ENCODE results near the gene PIAS4.
A peak's percentile ranks its signal among the peaks of the same experiment; 100 is the strongest.
"Not testable (repeated sequence)": the region's sequence is repeated elsewhere in the genome, so short reads cannot be mapped to it uniquely, and the experiment has no call there.

The PIAS4 gene

DNA sequence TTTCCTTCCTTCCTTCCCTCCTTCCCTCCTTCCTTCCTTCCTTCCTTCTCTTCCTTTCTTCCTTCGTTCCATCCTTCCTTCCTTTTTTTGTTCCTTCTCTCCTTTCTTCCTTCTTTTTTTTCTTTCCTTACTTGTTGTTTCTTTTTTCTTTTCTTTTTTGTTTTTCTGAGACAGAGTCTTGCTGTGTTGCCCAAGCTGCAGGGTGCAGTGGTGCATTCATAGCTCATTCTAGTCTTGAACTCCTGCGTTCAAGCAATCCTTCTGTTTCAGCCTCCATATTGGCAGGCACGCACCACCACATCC lies 16.8 kb upstream of the PIAS4 start:
- no peak for DNase-seq (ENCODE audit: low read depth, low spot score)

DNA sequence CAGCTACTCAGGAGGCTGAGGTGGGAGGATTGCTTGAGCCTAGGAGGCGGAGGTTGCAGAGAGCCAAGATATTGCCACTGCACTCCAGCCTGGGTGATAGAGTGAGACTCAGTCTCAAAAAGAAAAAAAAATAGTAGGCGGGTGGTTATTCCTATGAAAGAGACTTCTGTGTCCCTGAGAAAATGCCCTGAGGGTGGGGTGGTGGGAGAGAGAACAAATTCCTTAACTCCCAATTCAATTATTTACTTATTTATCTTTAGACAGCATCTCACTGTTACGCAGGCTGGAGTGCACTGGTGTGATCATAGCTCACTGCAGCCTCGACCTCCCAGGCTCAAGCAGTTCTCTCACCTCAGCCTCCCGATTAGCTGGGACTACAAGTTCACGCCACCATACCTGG lies 11.9 kb upstream of the PIAS4 start:
- DNase-seq (ENCODE audit: low read depth, low spot score): no peak

DNA sequence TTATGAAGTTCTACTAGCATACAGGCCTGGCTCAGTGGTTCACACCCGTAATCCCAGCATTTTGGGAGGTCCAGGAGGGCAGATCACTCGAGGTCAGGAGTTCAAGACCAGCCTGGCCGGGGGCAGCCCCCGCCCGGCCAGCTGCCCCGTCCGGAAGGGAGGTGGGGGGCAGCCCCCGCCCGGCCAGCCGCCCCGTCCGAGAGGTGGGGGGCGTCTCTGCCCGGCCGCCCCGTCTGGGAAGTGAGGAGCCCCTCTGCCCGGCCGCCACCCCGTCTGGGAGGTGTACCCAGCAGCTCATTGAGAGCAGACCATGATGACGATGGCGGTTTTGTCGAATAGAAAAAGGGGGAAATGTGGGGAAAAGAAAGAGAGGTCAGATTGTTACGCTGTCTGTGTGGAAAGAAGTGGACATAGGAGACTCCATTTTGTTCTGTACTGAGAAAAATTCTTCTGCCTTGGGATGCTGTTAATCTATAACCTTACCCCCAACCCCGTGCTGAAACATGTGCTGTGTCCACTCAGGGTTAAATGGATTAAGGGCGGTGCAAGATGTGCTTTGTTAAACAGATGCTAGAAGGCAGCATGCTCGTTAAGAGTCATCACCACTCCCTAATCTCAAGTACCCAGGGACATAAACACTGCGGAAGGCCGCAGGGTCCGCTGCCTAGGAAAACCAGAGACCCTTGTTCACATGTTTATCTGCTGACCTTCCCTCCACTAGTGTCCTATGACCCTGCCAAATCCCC lies 8.7 kb upstream of the PIAS4 start:
- DNase-seq (ENCODE audit: low read depth, low spot score): not testable (repeated sequence)

DNA sequence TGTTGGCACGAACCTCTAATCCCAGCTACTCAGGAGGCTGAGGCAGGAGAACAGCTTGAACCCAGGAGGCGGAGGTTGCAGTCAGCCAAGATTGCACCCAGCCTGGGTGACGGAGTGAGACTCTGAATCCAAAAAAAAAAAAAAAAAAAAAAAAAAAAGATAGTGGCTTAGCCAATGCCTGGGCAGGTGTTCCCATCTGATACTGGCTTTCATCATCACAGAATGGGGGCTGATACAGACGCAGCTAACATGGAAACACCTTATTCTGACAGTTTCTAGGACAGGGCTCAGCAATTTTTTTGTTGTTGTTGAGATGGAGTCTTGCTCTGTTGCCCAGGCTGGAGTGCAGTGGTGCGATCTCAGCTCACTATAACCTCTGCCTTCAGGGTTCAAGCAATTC lies 6.7 kb upstream of the PIAS4 start:
- not testable (repeated sequence) for DNase-seq (ENCODE audit: low read depth, low spot score)

DNA sequence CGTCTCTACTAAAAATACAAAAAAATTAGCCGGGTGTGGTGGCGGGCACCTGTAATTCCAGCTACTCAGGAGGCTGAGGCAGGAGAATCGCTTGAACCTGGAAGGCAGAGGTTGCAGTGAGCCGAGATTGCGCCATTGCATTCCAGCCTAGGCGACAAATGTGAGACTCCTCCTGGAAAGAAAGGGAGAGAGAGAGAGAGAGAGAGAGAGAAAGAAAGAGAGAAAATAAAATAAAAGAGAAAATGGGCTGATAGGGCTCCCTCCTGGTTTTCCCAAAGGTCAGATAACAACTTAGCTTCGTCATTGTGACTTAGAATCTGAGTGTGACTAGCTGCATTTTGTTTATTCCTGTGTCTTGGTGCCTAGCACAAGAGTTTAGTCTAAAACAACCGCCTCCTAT lies 2.1 kb upstream of the PIAS4 start:
- not testable (repeated sequence) for DNase-seq (ENCODE audit: low read depth, low spot score)

DNA sequence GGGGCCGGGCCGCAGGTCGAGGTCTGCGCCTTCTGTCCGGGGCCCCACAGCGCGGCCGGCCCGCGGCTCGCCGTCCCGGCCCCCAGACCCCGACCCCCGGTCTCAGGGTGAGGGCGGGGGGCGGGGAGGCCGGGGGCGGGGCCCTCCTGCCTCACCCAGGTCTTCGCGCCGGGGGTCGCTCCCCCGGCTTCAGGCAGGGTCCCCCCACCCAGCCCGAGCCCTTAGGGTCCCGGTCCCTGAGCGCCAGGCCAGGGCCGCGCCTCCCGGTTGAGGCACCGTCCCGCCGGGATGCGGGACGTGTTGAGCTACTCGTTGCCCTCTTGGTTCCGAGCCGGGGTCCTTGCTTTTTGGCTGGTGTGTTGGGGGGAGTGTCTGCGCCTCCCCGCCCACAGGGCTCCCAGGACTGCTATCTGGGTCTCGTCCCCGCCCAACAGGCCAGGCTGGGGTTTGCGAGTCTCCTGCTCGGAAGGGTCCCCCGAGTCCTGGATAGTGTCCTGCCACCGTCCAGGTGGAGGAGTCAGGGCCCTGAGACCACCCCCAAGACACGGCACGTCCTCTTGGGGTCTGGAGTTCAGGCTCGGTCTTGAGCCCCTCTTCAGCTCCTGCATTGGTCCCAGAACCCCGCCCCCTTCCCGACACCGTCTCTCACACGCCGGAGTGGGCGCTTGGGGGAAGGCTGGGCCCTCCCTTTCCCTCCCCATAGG lies 452 bp downstream of the PIAS4 start:
- DNase-seq (ENCODE audit: low read depth, low spot score): peak; percentile 52

DNA sequence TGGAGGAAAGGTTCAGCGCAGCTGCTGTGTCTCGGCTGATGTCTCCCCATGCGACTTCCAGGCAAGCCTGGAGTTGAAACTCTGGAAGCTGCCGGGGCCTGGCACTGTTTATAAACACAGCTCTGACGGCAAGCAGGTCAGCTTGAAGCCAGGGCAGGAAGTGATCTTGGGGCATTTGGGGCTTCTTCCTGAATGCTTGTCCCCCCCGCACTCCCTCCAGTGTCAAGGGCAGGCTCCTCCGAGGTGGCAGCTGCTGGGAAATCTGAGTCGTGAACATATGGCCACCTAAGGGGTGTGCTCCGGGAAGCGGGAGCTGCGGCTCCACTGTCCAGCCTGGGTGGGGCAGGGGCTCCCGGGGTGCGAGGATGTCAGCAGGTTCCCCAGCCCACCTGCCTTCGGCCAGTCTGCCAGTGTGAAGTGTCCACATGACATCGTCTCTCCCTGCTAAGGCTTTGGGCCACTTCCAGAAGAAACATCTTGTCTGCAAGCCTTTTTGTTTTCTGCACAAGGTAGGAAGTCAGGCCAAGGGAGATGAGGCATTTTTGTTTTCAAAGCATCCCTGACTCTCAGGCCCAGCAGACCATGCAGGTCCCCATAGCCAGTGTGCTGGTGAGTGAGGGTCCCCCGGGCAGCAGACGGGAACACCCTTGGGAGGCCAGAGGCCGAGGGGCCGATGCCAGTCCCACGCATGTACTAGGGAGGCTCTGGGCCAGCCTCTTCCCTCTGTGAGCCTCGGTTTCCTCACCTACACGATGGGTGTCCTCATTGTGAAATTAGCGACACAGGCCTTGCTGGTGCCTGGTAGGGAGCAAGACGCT lies 2.7 kb downstream of the PIAS4 start:
- DNase-seq (ENCODE audit: low read depth, low spot score): no peak

DNA sequence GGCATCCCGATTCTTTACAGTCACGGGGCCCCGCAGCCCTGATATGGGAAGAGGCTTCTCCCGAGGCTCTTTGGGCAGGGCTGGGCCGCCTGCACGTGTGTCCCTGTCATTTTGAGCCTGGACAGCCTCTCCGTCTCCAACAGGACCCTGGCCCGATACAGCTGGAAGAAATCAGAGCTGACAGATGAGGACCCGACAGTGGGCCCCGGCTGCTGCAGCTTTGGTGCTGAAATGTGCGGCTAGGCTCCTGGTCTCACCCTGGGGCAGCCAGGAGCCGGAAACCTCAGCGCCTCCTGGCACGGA lies 3.2 kb downstream of the PIAS4 start:
- DNase-seq (ENCODE audit: low read depth, low spot score): no peak

DNA sequence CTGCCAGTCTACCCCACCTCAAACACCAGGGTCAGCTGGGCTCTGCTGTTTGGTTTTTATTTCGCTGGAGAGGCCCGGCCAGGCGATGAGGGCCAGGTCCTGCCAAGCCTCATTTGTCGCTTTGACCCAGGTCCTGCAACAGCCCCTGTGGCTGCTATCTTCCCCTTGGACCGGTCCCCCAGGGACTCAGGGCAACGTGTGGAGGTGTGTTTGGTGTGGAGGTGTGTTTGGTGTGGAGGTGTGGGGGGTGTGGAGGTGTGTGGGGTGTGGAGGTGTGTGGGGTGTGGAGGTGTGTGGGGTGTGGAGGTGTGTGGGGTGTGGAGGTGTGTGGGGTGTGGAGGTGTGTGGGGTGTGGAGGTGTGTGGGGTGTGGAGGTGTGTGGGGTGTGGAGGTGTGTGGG lies 3.9 kb downstream of the PIAS4 start:
- not testable (repeated sequence) for DNase-seq (ENCODE audit: low read depth, low spot score)

DNA sequence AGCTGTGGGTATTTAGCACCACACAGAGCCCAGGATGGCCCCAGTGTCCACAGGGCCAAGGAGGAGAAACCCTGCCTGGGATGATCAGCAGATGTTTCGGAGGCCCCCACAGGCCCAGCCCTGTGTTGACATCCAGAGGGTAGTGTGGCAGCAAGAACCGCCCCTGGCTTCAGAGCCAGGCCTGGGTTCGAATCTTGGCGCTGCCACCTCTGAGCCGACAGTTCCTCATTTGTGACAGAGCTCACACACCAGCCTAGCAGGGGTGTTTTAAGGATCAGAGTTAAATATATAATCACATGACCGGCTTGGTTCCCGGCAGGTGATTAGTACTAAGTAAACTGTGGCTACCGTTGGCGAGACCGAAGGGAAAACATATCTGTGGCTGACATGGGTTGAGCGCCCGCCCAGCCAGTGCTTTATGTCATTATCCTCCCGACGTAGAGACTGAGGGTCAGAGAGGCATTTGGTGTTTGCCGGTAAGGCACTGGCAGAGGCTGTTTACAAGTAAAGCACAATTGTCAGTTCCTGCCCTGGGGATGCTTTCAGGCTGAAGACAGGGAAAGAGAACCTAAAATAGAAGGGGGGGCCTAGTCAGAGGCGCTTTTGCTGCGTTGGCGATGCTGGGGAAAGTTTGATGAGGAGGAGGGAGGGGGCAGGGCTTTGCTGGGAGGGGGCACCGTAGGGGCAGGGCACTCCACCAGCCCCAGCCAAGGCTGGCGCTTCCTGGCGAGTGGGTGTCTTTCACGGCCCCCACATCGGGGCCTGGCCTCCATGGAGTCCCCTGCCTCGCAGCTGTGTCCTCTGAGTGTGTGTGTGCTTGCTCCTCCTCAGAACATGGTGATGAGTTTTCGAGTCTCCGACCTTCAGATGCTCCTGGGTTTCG lies 4.8 kb downstream of the PIAS4 start:
- no peak for DNase-seq (ENCODE audit: low read depth, low spot score)

DNA sequence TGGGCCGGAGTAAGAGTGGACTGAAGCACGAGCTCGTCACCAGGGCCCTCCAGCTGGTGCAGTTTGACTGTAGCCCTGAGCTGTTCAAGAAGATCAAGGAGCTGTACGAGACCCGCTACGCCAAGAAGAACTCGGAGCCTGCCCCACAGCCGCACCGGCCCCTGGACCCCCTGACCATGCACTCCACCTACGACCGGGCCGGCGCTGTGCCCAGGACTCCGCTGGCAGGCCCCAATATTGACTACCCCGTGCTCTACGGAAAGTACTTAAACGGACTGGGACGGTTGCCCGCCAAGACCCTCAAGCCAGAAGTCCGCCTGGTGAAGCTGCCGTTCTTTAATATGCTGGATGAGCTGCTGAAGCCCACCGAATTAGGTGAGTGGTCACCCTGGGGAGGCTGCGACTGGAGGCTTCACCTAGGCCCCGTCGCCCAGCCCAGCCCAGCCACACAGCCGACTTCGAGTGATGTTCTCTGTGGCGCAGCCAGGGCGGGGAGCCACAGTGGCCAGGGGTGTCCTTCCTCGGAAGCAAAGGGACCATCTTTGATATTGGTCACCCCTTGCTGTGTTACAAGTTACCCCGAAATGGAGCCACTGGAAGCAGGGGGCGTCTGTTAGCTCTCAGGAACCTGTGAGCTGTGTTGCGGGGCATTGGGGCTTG lies 5.6 kb downstream of the PIAS4 start:
- DNase-seq (ENCODE audit: low read depth, low spot score): no peak

DNA sequence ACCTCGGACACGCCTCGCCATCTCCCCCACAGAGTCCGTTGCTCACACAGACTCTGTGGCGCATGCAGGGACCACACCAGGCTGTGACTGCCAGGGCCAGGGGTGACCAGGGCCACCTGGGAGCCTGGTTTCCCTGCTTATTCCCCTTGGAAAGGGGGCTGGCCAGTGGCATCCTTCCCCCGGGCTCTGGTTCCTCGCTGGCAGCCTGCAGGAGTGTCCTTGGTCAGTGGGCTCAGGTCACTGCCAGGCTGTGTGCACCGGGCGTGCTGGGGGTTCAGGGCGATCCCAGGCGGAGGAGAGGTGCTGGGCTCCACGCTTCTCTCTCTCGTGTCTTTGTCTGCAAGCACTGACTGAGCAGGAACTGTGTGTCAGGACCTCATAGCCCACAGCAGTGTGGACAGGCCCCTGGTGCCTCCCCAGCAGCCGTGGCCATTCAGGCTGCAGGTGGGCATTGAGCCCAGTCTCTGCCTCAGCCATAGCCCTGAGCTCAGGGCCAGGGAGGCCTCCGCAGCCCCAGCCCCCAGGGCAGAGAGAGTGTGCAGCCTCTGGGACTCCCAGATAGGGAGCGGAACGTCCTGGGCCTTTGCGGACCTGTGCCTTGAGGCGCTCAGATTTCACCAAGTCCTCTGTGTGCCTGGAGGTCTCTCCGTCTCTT lies 6.5 kb downstream of the PIAS4 start:
- no peak for DNase-seq (ENCODE audit: low read depth, low spot score)

DNA sequence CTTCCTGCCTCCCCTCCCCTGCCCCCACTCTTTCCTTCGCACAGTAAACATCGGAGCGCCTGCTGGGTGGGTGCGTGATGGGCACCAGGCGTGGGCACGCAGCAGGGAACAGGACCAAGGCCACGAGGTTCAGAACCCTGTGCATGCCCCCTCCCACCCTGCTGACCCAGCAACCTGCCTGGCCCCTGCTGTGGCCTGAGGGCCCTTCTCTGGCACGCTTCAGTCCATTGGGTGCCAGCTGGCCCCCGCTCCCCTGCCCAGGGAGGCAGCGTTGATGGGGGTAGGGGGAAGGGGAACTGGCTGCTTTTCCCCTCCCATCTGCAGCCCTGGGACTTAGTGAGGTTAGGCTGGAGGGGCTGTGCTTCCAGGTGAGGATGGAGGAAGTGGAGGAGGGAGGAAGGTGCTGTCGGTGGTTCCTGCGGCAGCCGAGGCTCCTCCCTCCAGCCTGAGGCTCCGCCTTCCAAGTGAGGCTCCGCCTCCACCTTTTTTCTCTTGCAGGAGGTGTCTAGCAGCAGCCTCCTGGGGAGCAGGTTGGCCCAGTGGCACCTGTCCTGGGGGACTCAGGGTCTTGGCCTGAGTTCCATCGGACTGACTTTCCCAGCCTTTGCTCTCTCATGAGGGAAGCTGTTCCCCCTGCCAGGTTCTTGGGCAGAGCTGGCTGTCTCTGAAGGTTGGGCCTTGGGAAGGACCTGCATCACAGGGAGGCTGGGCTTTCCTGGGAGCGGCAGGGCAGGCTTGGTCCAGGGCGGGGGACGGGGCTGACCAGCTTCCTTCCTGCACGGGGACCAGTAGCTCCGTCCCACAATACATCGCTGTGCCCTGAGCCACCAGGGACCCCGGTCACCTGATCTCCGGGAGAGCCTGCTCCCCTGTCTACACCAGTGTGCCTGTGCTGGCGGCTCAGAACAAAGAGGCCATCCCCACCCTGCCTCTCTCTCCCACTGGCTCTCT lies 7.3 kb downstream of the PIAS4 start:
- no peak for DNase-seq (ENCODE audit: low read depth, low spot score)

DNA sequence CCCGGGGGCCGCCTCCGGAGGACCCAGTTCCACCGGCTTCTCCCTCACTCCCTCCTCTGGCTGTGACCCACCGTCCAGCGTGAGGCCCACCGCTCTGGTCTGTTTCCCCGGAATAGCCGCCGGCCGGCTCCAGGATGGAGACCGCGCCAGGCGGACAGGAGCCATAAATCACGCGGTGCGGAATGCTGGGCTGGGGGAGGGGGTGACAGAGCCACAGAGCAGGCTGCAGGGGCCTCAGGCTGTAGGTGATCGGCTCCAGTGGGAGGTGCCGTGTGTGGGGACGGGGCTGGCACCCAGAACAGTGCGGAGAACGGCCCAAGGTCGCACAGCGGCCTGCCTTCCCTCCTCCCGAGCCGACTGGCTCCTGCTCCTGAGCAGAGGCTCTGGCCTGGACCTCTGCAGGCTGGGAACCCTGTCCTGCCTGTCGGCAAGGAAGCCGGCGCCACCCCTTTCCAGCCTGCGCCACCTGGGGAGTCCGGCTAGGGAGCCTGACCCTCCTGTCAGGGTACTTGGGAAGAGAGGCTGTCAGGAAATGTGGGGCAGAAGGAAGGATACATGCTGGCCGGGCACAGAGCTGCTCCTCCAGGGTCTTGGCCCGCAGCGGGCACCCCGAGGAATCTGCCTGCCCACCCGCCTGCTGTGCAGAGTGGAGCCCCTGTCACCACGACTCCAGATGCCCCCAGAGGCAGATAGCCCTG lies 8.3 kb downstream of the PIAS4 start:
- no peak for DNase-seq (ENCODE audit: low read depth, low spot score)

DNA sequence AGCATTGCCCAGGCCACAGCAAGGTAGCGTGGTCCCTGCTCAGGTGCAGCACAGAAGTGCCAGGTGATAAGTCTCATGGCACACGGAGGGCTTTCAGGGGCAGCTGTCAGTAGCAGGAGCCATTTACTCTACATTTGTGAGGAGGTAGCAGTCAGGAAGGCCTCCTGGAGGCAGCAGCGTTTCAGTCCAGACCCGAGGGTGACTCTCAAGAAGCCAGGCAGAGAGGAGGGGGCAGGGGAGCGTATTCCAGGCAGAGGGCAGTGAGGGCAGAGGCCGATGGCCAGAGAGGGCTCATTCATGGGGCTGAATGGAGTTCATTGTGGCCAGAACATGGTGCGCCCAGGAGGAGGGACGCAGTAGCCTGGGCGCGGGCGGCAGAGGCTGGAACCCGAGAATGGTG lies 8.9 kb downstream of the PIAS4 start:
- no peak for DNase-seq (ENCODE audit: low read depth, low spot score)

DNA sequence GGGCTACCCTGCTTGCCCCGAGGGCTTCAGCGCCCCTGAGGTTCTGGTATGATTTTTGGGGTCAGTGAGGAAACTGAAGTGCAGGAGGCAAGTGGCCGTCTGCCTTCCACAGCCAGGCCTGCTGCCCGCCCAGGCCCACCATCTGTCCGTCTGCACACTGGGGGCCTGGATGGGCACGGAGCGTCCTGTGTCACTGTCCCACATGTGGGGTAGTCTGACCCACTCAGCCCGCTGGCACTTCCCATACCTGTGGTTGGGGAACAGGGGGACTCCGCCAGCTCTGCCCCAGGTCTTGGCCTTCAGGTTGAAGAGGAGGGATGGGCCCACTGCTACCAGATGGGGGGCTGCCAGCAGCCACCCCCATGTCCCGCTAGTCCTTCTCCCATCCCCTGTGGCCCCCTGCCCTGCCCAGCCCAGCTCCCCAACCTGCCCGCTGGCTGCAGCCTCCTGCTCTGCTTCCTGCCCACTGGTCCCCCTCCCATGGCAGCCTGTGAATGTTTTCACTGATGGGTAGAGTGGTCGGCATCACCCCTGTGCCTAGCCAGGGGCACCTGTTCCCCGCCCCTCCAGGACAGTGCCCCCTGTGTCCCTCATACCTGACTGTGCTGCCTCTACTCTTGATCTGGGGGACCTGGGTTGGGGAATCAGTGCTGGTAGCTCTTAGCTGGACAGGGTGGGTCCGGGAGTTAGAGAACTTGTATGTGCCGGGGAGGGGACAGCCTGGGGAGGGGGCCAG lies 9.5 kb downstream of the PIAS4 start:
- DNase-seq (ENCODE audit: low read depth, low spot score): no peak

DNA sequence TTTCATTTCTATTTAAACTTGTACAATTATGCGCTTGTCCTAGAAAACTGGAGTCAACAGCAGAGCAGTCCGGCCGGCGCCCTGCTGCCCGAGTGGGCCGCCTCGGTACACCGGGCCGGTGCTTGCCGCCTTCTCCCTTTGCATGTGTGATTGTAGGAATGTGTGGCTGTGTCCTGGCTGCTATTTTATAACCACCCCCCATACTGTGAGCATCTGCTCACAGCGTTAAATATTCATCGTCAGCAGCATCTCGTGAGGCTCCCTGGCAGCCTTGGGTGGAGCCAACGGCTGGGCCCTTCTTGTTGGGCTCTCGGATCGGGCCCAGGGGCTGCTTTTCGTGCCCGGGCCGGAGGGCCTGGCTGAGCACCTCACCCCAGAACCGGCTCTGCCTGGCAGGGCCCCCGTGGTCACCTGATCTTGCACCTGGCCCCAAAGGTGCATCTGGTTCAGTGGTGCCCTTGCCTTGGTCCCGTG lies 10.6 kb downstream of the PIAS4 start:
- no peak for DNase-seq (ENCODE audit: low read depth, low spot score)

DNA sequence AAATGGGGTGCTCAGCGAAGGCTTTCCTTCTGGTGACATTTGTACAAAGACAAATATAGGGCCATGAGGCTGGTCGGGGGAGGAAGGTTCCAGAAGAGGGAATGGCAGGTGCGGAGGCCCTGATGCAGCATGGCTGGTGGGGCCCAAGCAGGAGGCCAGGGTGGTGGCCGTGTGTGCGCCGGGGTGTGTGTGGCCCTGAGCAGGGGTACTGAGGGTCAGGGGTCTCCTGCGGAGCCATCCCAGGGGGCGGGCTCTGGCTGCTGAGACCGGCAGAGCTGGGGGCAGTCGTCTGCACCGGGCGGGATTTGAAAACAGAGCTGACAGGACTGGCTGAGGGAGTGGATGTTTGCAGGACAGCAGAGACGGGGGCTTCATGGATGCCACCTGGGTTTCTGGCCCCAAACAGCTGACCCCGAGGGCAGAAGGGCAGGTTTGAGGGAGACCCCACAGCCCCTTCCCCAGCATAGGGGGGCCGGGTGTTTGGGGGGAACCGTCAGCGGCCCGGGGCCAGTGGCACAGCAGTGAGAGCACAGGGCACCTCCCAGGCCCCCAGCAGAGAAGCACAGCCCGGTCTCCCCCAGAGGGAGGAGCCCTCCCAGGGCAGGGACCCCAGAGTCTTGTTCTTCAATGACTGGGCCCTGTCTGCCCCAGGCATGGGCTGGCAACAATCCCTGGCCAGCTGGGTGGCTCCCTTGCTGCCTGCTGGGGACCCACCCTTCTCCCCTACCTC lies 11.4 kb downstream of the PIAS4 start:
- no peak for DNase-seq (ENCODE audit: low read depth, low spot score)
